Midbrain (tissue), 1 donor: ENCODE measurements around the gene P2RX2.
A peak's percentile ranks its signal among the peaks of the same experiment; 100 is the strongest.

Experiments used
- DNase-seq: peaks from one replicate; lab custom pipeline; 2025; lab: John Stamatoyannopoulos, UW

The P2RX2 gene

GRCh38 chr12:132603240-132604150, 15.1 kb upstream of the P2RX2 start:
- no peak for DNase-seq

DNA sequence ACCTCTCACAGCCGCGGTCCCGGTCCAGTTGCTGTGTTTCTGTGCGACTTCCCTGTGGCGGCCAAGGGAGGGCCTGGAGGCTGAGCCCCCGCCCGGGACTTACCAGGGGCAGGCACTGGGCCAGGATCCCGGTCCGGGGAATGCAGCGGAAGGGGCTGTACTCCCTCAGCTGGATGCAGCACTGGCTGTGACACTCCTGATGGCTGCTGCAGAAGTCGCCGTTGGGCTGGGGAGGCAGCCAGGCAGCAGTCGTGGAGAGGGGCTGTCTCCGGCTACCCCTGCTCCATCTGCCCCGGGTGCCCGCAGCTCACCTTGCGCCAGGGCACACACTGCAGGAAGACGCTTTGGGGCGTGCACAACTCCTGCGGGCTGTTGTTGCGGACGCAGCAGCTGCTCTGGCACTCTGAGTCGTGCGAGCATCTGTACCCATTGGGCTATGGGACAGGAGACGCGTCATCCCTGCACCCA, 14.4 kb upstream of the P2RX2 start:
- no peak for DNase-seq

DNA sequence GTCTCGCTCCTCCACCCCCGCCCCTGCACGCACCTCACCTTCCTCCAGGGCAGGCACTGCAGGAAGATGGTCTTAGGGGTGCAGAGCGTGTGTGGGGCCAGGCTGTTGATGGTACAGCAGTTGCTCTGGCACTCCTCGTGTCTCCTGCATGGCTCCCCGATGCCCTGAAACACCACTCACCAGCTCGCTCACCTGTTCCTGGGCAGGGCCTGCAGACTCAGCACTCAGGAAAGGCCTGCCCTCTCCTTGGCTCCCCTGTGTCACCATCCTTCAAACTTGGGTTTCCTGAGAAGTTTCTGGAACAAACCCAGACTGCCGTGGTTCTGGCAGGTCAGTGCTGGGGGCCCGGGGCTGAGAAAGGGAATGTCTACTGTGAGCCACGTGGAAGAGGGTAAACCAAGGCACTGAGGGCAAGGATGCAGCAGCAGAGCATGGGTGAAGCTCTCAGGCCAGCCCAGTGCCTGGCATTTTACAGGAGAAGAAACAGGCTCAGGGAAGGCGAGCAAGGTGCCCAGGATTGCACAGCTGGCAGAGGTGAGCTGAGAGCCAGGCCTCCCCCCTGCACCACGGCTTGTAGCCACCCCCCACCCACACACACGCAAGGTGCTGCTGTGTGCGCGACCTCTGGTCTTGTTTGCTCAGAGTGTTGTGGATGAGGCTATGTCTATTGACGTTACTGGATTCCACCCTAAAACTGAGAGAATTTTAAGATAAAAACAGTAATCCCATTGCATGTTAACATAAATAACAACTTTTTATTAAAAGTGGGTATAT, 13.7 kb upstream of the P2RX2 start:
- no peak for DNase-seq

- no peak for DNase-seq
Observed at GRCh38 chr12:132605892-132606291, 12.7 kb upstream of the P2RX2 start.

DNA sequence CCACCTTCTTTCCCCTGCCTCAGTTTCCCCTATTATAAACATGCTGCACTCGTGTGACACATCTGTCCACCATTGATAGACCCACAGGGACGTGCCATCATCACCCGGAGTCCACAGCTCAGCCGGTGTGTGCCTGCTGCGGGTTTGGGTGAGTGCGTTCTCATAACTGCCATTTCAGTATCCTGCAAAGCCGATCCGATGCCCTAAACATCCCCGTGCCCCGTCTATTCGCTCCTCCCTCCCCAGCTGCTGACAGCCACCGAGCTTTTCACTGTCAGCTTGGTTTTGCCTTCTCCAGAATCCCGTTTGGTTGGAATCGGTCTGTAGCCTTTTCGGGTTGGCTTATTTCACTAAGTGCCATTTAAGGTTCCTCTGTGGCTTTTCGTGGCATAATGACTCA, 12.1 kb upstream of the P2RX2 start:
- DNase-seq, result no peak

GRCh38 chr12:132606927-132607326, 11.6 kb upstream of the P2RX2 start:
- no peak for DNase-seq

GRCh38 chr12:132608231-132609171, 10.1 kb upstream of the P2RX2 start:
- DNase-seq, result no peak

GRCh38 chr12:132610051-132610759, 8.4 kb upstream of the P2RX2 start, which contains the start of gene LRCOL1:
LRCOL1 (minus strand) TSS chr12:132610582; CDS start chr12:132606251, 4,331 bp downstream.
- DNase-seq, result no peak

- no peak for DNase-seq
Observed at GRCh38 chr12:132610866-132611602, 7.5 kb upstream of the P2RX2 start.

DNA sequence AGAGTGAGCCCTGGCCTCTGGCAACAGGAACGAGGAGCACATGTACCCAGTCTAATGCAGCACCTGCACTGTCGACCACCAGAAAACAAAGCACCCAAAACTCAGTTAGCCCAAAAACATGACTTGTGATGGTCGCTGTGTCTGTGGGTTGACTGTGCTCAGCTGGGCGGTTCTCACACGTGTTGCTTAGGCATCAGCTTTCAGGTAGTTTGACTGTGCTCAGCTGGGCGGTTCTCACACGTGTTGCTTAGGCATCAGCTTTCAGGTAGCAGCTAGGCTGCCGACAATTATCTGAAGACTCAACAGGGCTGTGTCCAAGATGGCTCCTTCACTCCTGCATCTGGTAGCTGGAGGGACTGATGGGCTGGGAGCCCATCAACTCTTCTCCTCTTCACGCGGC, 7.0 kb upstream of the P2RX2 start:
- DNase-seq, result no peak

- no peak for DNase-seq
Observed at GRCh38 chr12:132614029-132614428, 4.5 kb upstream of the P2RX2 start.

GRCh38 chr12:132614861-132615578, 3.6 kb upstream of the P2RX2 start:
- peak; percentile 81 for DNase-seq

- DNase-seq, result no peak
Observed at GRCh38 chr12:132615579-132616038, 3.0 kb upstream of the P2RX2 start.

DNA sequence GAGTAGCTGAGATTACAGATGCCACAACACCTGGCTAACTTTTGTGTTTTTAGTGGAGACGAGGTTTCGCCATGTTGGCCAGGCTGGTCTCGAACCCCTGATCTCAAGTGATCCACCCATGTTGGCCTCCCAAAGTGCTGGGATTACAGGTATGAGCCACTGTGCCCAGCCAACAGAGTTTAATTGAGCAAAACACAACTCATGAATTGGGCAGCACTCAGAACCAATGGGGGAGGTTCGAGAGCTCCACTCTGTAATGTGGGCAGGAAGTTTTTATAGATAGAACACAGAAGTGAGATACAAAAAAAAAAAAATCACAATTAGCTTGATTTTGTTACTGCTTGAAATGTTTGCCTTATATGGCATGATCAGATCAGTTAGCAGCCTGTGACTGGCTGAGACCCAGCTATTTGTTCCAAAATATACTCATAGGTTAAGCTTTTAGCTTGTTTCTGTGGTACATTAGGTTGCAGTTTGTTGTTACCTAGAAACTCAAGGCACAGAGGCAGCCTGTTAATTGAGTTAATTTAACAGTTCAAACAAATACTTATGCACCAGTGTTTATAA, 1.4 kb upstream of the P2RX2 start:
- DNase-seq, result no peak

DNA sequence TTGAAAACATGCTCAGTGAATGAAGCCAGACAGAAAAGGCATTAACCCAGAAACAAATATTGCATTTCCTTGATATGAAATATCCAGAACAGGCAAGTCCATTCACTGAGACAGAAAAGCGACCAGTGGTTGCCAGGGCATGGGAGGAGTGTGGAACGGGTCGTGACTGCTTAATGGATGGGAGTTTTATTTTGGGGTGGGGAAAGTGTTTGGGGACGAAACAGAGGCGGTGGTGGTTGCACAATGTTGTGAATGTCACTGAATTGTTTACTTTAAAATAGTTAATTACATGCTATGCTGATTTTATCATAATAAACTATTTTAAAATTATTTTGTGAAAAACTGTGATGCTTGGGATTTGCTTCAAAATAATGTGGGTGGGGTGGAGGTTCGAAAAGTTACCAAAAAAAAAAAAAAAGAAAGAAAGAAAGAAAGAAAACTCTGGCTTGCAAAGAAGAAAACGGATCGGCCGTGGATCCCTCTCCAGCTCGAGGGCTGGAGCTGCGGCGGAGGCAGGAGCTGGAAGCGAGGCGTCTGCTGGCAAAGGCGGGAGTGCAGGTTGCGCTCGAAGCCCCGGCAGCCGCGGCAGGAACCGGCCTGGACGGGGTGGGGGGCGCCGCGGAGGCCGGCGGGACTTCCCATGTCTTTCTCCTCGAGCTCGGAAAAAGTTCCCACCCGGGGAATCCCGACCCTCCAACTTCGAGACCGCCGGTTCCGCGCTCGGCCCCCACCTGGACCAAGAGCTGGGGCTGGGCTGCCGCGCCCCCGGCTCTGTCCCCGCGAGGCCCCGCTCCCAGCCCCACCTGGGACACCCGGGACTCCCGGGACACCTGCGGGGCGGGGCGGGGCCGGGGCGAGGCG, 524 bp upstream of the P2RX2 start:
- no peak for DNase-seq

- no peak for DNase-seq
Observed at GRCh38 chr12:132619071-132619385, 452 bp downstream of the P2RX2 start.

DNA sequence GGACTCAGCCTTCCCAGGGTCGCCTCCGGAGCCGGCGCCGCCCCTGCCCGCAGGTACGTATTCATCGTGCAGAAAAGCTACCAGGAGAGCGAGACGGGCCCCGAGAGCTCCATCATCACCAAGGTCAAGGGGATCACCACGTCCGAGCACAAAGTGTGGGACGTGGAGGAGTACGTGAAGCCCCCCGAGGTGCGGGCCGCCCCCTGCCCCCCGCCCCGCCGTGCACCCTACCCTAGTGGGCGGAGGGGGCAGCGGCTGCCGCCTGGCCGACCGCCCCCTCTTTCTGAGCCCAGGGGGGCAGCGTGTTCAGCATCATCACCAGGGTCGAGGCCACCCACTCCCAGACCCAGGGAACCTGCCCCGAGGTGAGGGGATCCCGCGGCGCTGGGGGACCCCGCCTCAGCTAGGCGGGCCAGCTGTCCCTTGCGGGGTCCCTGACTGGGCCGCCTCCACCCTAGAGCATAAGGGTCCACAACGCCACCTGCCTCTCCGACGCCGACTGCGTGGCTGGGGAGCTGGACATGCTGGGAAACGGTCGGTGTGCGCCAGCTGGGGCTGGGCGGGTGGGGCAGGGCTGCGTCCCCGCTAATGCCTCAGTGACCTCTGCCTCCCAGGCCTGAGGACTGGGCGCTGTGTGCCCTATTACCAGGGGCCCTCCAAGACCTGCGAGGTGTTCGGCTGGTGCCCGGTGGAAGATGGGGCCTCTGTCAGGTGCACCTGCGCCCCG, 973 bp downstream of the P2RX2 start:
- no peak for DNase-seq
